Measurements from ENCODE around the gene ABHD6. TPM values are rescaled to one million over a fixed set of nuclear protein-coding genes. Genes with fewer than 3 reads are reported as not detected.

ABHD6 gene
- total RNA-seq, 1 donor from 2014 or later: 3.9 TPM

- Mint-ChIP-seq H3K27ac (ENCODE audit: unreplicated experiment) (no peak overlapping the region), H3K9me3 (ENCODE audit: unreplicated experiment) (no peaks in the 10 kb centered on the region), H3K4me3 (ENCODE audit: unreplicated experiment) (no peak overlapping the region), H3K36me3 (ENCODE audit: low read depth, unreplicated experiment) (no peaks in the 10 kb centered on the region), H3K27me3 (ENCODE audit: low read depth, unreplicated experiment) (peaks cover 18% of the 10 kb centered on the region), H3K4me1 (ENCODE audit: low read depth, unreplicated experiment) (no peaks in the 10 kb centered on the region)
- Histone ChIP-seq H3K9me3 (ENCODE audit: insufficient read depth, low read depth, low read length) (no peaks in the 10 kb centered on the region), H3K4me1 (ENCODE audit: insufficient read depth, low read length) (no peaks in the 10 kb centered on the region), H3K4me3 (ENCODE audit: insufficient read depth, low read depth, low read length) (no peak overlapping the region), H3K36me3 (ENCODE audit: insufficient read depth, low read length) (no peaks in the 10 kb centered on the region), H3K9ac (ENCODE audit: low read length) (no peak overlapping the region), H3K27ac (ENCODE audit: low read depth, low read length) (no peak overlapping the region), H3K27me3 (ENCODE audit: insufficient read depth, low read length) (no peaks in the 10 kb centered on the region), H2AFZ (ENCODE audit: low read depth, low read length) (no peak overlapping the region), H4K20me1 (ENCODE audit: insufficient read depth, low read length) (peaks cover 7% of the 10 kb centered on the region), H3K79me2 (ENCODE audit: insufficient read depth, low read length) (no peaks in the 10 kb centered on the region), H3K4me2 (ENCODE audit: low read length) (no peak overlapping the region)
- no peak for TF ChIP-seq EZH2 (IDR thresholded peaks at IDR 0.05; ENCODE audit: insufficient read depth, low read length)
- no peak for TF ChIP-seq CTCF (IDR thresholded peaks at IDR 0.05; ENCODE audit: insufficient read depth, low read depth, low read length)
- DNase-seq (ENCODE audit: low read depth): no peak
- no peak for FAIRE-seq
These were observed 6.5 kb downstream of the ABHD6 start for GRCh38 chr3:58243976-58244585.

GRCh38 chr3:58246148-58247047 is 8.8 kb downstream of the ABHD6 start:
- no peak for FAIRE-seq
- DNase-seq (ENCODE audit: low read depth): no peak
- no peak for TF ChIP-seq CTCF (IDR thresholded peaks at IDR 0.05; ENCODE audit: insufficient read depth, low read depth, low read length)
- TF ChIP-seq EZH2 (IDR thresholded peaks at IDR 0.05; ENCODE audit: insufficient read depth, low read length): no peak

More at GRCh38 chr3:58246148-58247047, 8.8 kb downstream of the ABHD6 start:
- Histone ChIP-seq H3K36me3 (ENCODE audit: insufficient read depth, low read length) (no peaks in the 10 kb centered on the region), H3K27ac (ENCODE audit: low read depth, low read length) (no peak overlapping the region), H3K4me1 (ENCODE audit: insufficient read depth, low read length) (no peaks in the 10 kb centered on the region), H3K4me2 (ENCODE audit: low read length) (no peak overlapping the region), H3K9ac (ENCODE audit: low read length) (no peak overlapping the region), H4K20me1 (ENCODE audit: insufficient read depth, low read length) (peaks cover 10% of the 10 kb centered on the region), H2AFZ (ENCODE audit: low read depth, low read length) (no peak overlapping the region), H3K79me2 (ENCODE audit: insufficient read depth, low read length) (no peaks in the 10 kb centered on the region), H3K27me3 (ENCODE audit: insufficient read depth, low read length) (no peaks in the 10 kb centered on the region), H3K4me3 (ENCODE audit: insufficient read depth, low read depth, low read length) (no peak overlapping the region), H3K9me3 (ENCODE audit: insufficient read depth, low read depth, low read length) (no peaks in the 10 kb centered on the region)
- peaks cover 5% of the 10 kb centered on the region for H3K4me1 Mint-ChIP-seq (ENCODE audit: low read depth, unreplicated experiment)
- no peaks in the 10 kb centered on the region for H3K9me3 Mint-ChIP-seq (ENCODE audit: unreplicated experiment)
- no peaks in the 10 kb centered on the region for H3K36me3 Mint-ChIP-seq (ENCODE audit: low read depth, unreplicated experiment)
- no peak overlapping the region for H3K27ac Mint-ChIP-seq (ENCODE audit: unreplicated experiment)
- no peak overlapping the region for H3K4me3 Mint-ChIP-seq (ENCODE audit: unreplicated experiment)
- H3K27me3 Mint-ChIP-seq (ENCODE audit: low read depth, unreplicated experiment): peaks cover 19% of the 10 kb centered on the region
